ENCODE results near the gene DTNBP1. TPM values are rescaled to one million over a fixed set of nuclear protein-coding genes. Genes with fewer than 3 reads are reported as not detected.

DTNBP1 gene
- total RNA-seq, 1 experiment from 2014 or later: 20.7 TPM

DNA sequence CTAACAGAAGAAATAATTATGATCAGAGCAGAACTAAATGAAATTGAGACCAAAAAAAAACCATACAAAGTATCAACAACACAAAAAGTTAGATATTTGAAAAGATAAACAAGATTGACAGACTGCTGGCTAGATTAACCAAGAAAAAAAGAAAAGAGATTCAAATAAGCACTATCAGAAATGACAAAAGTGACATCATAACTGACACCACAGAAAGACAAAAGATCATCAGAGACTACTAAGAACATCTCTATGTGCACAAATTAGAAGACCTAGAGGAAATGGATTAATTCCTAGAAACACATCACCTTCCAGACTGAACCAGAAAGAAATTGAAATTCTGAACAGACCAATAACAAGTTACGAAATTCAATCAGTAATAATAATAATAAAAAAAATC, 17.9 kb downstream of the DTNBP1 start:
- H3K4me1 ChIP-seq: no peaks in the 10 kb centered on the region
- no peaks in the 10 kb centered on the region for H3K27me3 Mint-ChIP-seq (ENCODE audit: insufficient read depth, unreplicated experiment)
- CTCF ChIA-PET: no interaction called here
- peaks cover 3% of the 10 kb centered on the region; the same call in 1 of the 2 replicates for H3K9me3 ChIP-seq
- no peak overlapping the region for H3K4me3 Mint-ChIP-seq (ENCODE audit: unreplicated experiment)
- no peaks in the 10 kb centered on the region for H3K36me3 ChIP-seq (ENCODE audit: control insufficient read depth, insufficient read depth, low read length)
- H3K27ac Mint-ChIP-seq (ENCODE audit: unreplicated experiment): no peak overlapping the region
- H3K36me3 Mint-ChIP-seq (ENCODE audit: insufficient read depth, unreplicated experiment): no peaks in the 10 kb centered on the region
- peaks cover 18% of the 10 kb centered on the region for H3K9me3 Mint-ChIP-seq (ENCODE audit: unreplicated experiment)
- POLR2A ChIA-PET: no interaction called here
- intact Hi-C loops (cut with micrococcal nuclease; ENCODE audit: unreplicated experiment): no loop called here
- no peak overlapping the region for H3K4me3 ChIP-seq (ENCODE audit: low read depth, low read length)
- DNase-seq: no peak
- TF ChIP-seq, protein P1, sequence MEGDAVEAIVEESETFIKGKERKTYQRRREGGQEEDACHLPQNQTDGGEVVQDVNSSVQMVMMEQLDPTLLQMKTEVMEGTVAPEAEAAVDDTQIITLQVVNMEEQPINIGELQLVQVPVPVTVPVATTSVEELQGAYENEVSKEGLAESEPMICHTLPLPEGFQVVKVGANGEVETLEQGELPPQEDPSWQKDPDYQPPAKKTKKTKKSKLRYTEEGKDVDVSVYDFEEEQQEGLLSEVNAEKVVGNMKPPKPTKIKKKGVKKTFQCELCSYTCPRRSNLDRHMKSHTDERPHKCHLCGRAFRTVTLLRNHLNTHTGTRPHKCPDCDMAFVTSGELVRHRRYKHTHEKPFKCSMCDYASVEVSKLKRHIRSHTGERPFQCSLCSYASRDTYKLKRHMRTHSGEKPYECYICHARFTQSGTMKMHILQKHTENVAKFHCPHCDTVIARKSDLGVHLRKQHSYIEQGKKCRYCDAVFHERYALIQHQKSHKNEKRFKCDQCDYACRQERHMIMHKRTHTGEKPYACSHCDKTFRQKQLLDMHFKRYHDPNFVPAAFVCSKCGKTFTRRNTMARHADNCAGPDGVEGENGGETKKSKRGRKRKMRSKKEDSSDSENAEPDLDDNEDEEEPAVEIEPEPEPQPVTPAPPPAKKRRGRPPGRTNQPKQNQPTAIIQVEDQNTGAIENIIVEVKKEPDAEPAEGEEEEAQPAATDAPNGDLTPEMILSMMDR (IDR thresholded peaks at IDR 0.05; ENCODE audit: insufficient read depth in 1 of 2, low read depth in 1 of 2, low read length in 1 of 2, severe bottlenecking in 1 of 2, unreplicated experiment in 1 of 2): no peak
- no TSS peak for BruUV-seq (replicated peaks)
- no peaks in the 10 kb centered on the region for H3K27me3 ChIP-seq (replicated peaks; ENCODE audit: control insufficient read depth, insufficient read depth, low read length)
- H3K4me1 Mint-ChIP-seq (ENCODE audit: low read depth, unreplicated experiment): no peaks in the 10 kb centered on the region

GRCh38 chr6:15643542-15643941, 19.3 kb downstream of the DTNBP1 start:
- H3K4me3 ChIP-seq (ENCODE audit: low read depth, low read length): no peak overlapping the region
- peaks cover 3% of the 10 kb centered on the region; the same call in 1 of the 2 replicates for H3K9me3 ChIP-seq
- DNase-seq: no peak
- POLR2A ChIA-PET: no interaction called here
- no peaks in the 10 kb centered on the region for H3K27me3 ChIP-seq (replicated peaks; ENCODE audit: control insufficient read depth, insufficient read depth, low read length)
- Mint-ChIP-seq H3K9me3 (ENCODE audit: unreplicated experiment) (peaks cover 18% of the 10 kb centered on the region), H3K36me3 (ENCODE audit: insufficient read depth, unreplicated experiment) (peaks cover 5% of the 10 kb centered on the region), H3K4me1 (ENCODE audit: low read depth, unreplicated experiment) (no peaks in the 10 kb centered on the region), H3K4me3 (ENCODE audit: unreplicated experiment) (no peak overlapping the region), H3K27ac (ENCODE audit: unreplicated experiment) (no peak overlapping the region), H3K27me3 (ENCODE audit: insufficient read depth, unreplicated experiment) (no peaks in the 10 kb centered on the region)
- TF ChIP-seq, protein P1 (IDR thresholded peaks at IDR 0.05; ENCODE audit: insufficient read depth in 1 of 2, low read depth in 1 of 2, low read length in 1 of 2, severe bottlenecking in 1 of 2, unreplicated experiment in 1 of 2): no peak
- no TSS peak for BruUV-seq (replicated peaks)
- peaks cover 5% of the 10 kb centered on the region; the same call in 1 of the 2 replicates for H3K4me1 ChIP-seq
- intact Hi-C loops (cut with micrococcal nuclease; ENCODE audit: unreplicated experiment): no loop called here
- CTCF ChIA-PET: no interaction called here
- no peaks in the 10 kb centered on the region for H3K36me3 ChIP-seq (ENCODE audit: control insufficient read depth, insufficient read depth, low read length)

GRCh38 chr6:15642276-15642675, 20.6 kb downstream of the DTNBP1 start:
- no peak overlapping the region for H3K27ac Mint-ChIP-seq (ENCODE audit: unreplicated experiment)
- no peaks in the 10 kb centered on the region for H3K27me3 Mint-ChIP-seq (ENCODE audit: insufficient read depth, unreplicated experiment)
- H3K4me1 Mint-ChIP-seq (ENCODE audit: low read depth, unreplicated experiment): no peaks in the 10 kb centered on the region
- Histone ChIP-seq H3K27me3 (replicated peaks; ENCODE audit: control insufficient read depth, insufficient read depth, low read length) (no peaks in the 10 kb centered on the region), H3K9me3 (peaks cover 3% of the 10 kb centered on the region; the same call in 1 of the 2 replicates), H3K36me3 (ENCODE audit: control insufficient read depth, insufficient read depth, low read length) (no peaks in the 10 kb centered on the region), H3K4me1 (peaks cover 9% of the 10 kb centered on the region; the same call in 1 of the 2 replicates), H3K4me3 (ENCODE audit: low read depth, low read length) (no peak overlapping the region)
- ChIA-PET POLR2A (no interaction called here), CTCF (no interaction called here)
- peaks cover 5% of the 10 kb centered on the region for H3K36me3 Mint-ChIP-seq (ENCODE audit: insufficient read depth, unreplicated experiment)
- intact Hi-C loops (cut with micrococcal nuclease; ENCODE audit: unreplicated experiment): no loop called here
- peaks cover 18% of the 10 kb centered on the region for H3K9me3 Mint-ChIP-seq (ENCODE audit: unreplicated experiment)
- no TSS peak for BruUV-seq (replicated peaks)
- H3K4me3 Mint-ChIP-seq (ENCODE audit: unreplicated experiment): no peak overlapping the region
- TF ChIP-seq, protein P1 (IDR thresholded peaks at IDR 0.05; ENCODE audit: insufficient read depth in 1 of 2, low read depth in 1 of 2, low read length in 1 of 2, severe bottlenecking in 1 of 2, unreplicated experiment in 1 of 2): peak; percentile 18 to 22
- peak in 1 of 2 experiments; percentile 6 for DNase-seq

All from Caco-2 (cell line).